ENCODE results near the gene SRP54.

DNA sequence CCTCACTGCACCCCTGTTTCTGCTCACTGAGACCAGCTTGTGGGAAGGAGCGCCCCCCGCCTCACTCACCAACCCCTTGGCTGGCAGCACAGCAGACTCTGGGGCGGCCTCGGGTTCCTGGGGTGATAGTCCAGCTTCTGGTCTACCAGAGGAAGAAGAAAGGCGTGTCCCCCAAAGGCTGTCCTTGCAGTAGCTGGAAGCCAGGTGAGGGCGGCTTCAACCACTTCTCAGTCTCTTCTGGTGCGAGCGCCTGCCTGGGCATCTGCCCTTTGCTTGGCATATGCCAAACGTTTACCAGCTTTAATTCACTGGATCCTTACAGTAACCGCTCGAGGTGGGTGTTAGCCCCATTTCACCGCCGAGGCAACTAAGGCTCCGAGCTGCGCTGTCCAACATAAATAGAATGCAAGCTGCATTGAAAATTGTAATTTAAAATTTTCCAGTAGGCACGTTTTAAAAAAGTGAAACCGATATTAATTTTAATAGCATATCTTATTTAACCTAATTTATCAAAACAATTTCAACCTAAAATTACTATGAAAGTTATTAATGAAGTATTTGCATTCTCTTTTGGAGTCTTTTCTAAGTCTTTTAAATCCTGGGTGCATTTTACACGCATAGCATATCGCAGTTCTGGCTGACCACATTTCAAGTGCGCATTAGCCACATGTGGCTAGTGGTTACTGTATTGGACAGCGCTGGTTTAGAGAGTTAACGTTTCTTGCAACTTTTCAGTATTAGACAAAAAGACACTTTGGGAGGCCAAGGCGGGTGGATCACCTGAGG, 64.2 kb downstream of the SRP54 start:
- TF ChIP-seq NBN (conservative IDR thresholded peaks at IDR 0.05) (no peak), POLR2A (IDR thresholded peaks at IDR 0.05; ENCODE audit: insufficient read depth in 1 of 2, low read depth in 2 of 2, low read length in 2 of 2) (no peak), GATAD2A (CRISPR knock-in tag; IDR thresholded peaks at IDR 0.05) (0 out of 2 replicates have a peak, but pooled peaks have one; percentile 11), YY1 (IDR thresholded peaks at IDR 0.05; ENCODE audit: insufficient read depth, insufficient replicate concordance, low read depth, low read length) (peak; percentile 6), ZNF891 (CRISPR knock-in tag; IDR thresholded peaks at IDR 0.05) (no peak), BHLHE40 (IDR thresholded peaks at IDR 0.05; ENCODE audit: low read length) (no peak), NFRKB (IDR thresholded peaks at IDR 0.05) (no peak), ZNF530 (CRISPR knock-in tag; IDR thresholded peaks at IDR 0.05; ENCODE audit: low read depth) (no peak), ASH2L (IDR thresholded peaks at IDR 0.05; ENCODE audit: insufficient read length, low read depth, low read length) (no peak)
- TF ChIP-seq, protein P1, sequence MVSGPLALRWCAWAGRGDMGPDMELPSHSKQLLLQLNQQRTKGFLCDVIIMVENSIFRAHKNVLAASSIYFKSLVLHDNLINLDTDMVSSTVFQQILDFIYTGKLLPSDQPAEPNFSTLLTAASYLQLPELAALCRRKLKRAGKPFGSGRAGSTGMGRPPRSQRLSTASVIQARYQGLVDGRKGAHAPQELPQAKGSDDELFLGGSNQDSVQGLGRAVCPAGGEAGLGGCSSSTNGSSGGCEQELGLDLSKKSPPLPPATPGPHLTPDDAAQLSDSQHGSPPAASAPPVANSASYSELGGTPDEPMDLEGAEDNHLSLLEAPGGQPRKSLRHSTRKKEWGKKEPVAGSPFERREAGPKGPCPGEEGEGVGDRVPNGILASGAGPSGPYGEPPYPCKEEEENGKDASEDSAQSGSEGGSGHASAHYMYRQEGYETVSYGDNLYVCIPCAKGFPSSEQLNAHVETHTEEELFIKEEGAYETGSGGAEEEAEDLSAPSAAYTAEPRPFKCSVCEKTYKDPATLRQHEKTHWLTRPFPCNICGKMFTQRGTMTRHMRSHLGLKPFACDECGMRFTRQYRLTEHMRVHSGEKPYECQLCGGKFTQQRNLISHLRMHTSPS (CRISPR knock-in tag; IDR thresholded peaks at IDR 0.05; ENCODE audit: low read depth) = peak; percentile 85
- TF ChIP-seq, protein P2, sequence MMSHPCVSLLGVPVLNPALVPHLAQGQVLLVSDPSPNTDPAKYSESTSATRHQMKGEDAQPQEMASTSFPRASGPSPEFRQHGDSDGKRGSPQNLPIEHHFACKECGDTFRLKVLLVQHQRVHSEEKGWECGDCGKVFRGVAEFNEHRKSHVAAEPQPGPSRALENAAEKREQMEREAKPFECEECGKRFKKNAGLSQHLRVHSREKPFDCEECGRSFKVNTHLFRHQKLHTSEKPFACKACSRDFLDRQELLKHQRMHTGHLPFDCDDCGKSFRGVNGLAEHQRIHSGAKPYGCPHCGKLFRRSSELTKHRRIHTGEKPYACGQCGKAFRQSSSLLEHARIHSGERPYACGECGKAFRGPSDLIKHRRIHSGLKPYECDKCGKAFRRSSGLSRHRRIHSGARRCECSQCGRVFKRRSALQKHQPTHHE (CRISPR knock-in tag; IDR thresholded peaks at IDR 0.05; ENCODE audit: borderline replicate concordance) = no peak
- TF ChIP-seq, protein P3, sequence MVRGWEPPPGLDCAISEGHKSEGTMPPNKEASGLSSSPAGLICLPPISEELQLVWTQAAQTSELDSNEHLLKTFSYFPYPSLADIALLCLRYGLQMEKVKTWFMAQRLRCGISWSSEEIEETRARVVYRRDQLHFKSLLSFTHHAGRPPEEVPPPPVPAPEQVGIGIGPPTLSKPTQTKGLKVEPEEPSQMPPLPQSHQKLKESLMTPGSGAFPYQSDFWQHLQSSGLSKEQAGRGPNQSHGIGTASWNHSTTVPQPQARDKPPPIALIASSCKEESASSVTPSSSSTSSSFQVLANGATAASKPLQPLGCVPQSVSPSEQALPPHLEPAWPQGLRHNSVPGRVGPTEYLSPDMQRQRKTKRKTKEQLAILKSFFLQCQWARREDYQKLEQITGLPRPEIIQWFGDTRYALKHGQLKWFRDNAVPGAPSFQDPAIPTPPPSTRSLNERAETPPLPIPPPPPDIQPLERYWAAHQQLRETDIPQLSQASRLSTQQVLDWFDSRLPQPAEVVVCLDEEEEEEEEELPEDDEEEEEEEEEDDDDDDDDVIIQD (CRISPR knock-in tag; IDR thresholded peaks at IDR 0.05; ENCODE audit: low read depth) = no peak; the same call in 1 of the 2 replicates
